ENCODE results near the gene PAX5.

DNA sequence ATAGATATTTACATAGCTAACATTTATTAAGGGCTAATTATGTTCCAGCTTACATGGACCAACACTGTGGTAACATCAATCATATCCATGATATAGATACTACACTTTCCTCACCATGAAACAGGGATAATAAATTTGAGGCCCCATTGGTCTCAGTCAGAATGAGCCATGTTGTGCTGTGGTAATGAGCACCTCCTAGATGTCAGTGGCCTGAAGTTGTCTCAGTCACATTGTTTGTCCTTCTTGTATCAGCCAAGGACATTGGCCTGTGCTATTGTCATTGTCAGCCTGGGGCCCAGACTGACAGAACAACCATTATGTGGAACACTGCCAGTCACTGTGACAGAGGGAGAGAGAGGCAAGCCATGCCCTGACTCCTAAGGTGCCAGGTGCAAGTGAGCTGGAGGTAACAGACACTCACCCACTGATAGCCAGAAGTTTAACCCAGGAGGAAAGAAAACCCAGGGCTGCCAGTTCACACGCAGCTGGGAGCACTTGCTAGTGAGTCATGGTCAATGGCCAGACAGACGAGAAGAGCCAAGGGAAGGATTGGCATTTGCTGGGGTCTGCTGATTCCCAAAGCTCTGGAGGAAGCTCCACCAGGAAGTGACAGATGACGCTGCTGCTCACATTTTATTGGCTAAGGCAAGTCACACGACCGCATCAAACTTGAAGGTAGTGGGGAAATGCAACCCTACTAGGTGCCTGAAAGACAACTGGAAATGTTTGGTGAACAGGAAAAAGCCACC, 237.2 kb downstream of the PAX5 start:
- TF ChIP-seq, protein P1, sequence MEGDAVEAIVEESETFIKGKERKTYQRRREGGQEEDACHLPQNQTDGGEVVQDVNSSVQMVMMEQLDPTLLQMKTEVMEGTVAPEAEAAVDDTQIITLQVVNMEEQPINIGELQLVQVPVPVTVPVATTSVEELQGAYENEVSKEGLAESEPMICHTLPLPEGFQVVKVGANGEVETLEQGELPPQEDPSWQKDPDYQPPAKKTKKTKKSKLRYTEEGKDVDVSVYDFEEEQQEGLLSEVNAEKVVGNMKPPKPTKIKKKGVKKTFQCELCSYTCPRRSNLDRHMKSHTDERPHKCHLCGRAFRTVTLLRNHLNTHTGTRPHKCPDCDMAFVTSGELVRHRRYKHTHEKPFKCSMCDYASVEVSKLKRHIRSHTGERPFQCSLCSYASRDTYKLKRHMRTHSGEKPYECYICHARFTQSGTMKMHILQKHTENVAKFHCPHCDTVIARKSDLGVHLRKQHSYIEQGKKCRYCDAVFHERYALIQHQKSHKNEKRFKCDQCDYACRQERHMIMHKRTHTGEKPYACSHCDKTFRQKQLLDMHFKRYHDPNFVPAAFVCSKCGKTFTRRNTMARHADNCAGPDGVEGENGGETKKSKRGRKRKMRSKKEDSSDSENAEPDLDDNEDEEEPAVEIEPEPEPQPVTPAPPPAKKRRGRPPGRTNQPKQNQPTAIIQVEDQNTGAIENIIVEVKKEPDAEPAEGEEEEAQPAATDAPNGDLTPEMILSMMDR (IDR thresholded peaks at IDR 0.05; ENCODE audit: poor library complexity, severe bottlenecking) = no peak
- TF ChIP-seq TAF1 (IDR thresholded peaks at IDR 0.05; ENCODE audit: low read depth) = no peak
- TF ChIP-seq, protein P2, sequence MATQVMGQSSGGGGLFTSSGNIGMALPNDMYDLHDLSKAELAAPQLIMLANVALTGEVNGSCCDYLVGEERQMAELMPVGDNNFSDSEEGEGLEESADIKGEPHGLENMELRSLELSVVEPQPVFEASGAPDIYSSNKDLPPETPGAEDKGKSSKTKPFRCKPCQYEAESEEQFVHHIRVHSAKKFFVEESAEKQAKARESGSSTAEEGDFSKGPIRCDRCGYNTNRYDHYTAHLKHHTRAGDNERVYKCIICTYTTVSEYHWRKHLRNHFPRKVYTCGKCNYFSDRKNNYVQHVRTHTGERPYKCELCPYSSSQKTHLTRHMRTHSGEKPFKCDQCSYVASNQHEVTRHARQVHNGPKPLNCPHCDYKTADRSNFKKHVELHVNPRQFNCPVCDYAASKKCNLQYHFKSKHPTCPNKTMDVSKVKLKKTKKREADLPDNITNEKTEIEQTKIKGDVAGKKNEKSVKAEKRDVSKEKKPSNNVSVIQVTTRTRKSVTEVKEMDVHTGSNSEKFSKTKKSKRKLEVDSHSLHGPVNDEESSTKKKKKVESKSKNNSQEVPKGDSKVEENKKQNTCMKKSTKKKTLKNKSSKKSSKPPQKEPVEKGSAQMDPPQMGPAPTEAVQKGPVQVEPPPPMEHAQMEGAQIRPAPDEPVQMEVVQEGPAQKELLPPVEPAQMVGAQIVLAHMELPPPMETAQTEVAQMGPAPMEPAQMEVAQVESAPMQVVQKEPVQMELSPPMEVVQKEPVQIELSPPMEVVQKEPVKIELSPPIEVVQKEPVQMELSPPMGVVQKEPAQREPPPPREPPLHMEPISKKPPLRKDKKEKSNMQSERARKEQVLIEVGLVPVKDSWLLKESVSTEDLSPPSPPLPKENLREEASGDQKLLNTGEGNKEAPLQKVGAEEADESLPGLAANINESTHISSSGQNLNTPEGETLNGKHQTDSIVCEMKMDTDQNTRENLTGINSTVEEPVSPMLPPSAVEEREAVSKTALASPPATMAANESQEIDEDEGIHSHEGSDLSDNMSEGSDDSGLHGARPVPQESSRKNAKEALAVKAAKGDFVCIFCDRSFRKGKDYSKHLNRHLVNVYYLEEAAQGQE (IDR thresholded peaks at IDR 0.05; ENCODE audit: borderline replicate concordance) = no peak
- TF ChIP-seq POLR2AphosphoS5 (IDR thresholded peaks at IDR 0.05) = no peak
